ENCODE data around the gene ISYNA1. TPM values are rescaled to one million over a fixed set of nuclear protein-coding genes. Genes with fewer than 3 reads are reported as not detected.

The ISYNA1 gene
- 10 to 100 TPM in 3 of 4 donors, 1 to 10 TPM in 1; 5.3 to 26.4 (median 14.0) TPM for total RNA-seq

- no peaks in the 10 kb centered on the region for H3K27me3 ChIP-seq
- no peaks in the 10 kb centered on the region for H3K9me3 ChIP-seq
- H3K4me1 ChIP-seq, result peaks cover 0 to 34% (median 23%) of the 10 kb centered on the region in 4 donors
- peak in 2 of 3 donors; percentile 68 to 86 for DNase-seq
- no peak for TF ChIP-seq CTCF (IDR thresholded peaks at IDR 0.05)
- TF ChIP-seq POLR2A (IDR thresholded peaks at IDR 0.05), result no peak
- H3K27ac ChIP-seq, result peak within 1 kb of the TSS; percentile 39 to 78 (median 70)
- peaks cover 0 to 2% (median 0%) of the 10 kb centered on the region in 3 donors for H3K36me3 ChIP-seq
- H3K4me3 ChIP-seq, result peak within 1 kb of the TSS; percentile 44 to 65 (median 62)
Measured at GRCh38 chr19:18437491-18438330, at the start of gene ISYNA1. ISYNA1 (minus strand) TSS chr19:18438133; CDS start chr19:18437979, 154 bp downstream.

DNA sequence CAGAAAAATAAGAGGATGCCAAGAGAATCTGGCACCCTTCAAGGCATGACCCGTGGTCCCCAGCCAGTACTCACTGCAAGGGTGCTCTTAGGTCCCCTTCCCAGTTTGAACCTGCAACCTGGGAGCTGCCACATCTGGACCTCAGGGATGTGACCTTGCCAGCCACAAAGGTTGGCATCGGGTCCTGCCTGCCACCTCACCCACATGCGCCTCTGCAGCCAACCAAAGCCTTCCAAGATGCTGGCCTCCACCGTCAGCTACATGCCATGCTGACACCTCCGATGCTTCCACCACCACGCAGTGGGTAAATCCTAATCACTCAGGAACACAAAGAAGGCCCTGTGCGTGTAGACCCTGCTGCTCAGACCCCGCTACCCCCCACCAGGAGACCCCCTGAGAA lies 48.8 kb upstream of the ISYNA1 start:
- Histone ChIP-seq H3K36me3 (no peaks in the 10 kb centered on the region), H3K27me3 (no peaks in the 10 kb centered on the region), H3K9me3 (no peaks in the 10 kb centered on the region), H3K4me3 (peak overlapping the region in 1 of 4 donors; percentile 27), H3K4me1 (peaks cover 4 to 60% (median 14%) of the 10 kb centered on the region in 4 donors), H3K27ac (peak overlapping the region in 3 of 4 donors; percentile 17 to 91 (median 79))
- TF ChIP-seq POLR2A (IDR thresholded peaks at IDR 0.05) (no peak), CTCF (IDR thresholded peaks at IDR 0.05) (no peak)
- no peak for DNase-seq

GRCh38 chr19:18484992-18485391 lies 47.1 kb upstream of the ISYNA1 start:
- no peak for DNase-seq
- Histone ChIP-seq H3K27me3 (no peaks in the 10 kb centered on the region), H3K27ac (peak overlapping the region in 2 of 4 donors; percentile 79 to 91), H3K4me1 (peaks cover 4 to 75% (median 16%) of the 10 kb centered on the region in 4 donors), H3K4me3 (no peak overlapping the region), H3K36me3 (no peaks in the 10 kb centered on the region), H3K9me3 (no peaks in the 10 kb centered on the region)
- TF ChIP-seq POLR2A (IDR thresholded peaks at IDR 0.05) (no peak), CTCF (IDR thresholded peaks at IDR 0.05) (peak in 2 of 6 experiments; percentile 9 to 12)

DNA sequence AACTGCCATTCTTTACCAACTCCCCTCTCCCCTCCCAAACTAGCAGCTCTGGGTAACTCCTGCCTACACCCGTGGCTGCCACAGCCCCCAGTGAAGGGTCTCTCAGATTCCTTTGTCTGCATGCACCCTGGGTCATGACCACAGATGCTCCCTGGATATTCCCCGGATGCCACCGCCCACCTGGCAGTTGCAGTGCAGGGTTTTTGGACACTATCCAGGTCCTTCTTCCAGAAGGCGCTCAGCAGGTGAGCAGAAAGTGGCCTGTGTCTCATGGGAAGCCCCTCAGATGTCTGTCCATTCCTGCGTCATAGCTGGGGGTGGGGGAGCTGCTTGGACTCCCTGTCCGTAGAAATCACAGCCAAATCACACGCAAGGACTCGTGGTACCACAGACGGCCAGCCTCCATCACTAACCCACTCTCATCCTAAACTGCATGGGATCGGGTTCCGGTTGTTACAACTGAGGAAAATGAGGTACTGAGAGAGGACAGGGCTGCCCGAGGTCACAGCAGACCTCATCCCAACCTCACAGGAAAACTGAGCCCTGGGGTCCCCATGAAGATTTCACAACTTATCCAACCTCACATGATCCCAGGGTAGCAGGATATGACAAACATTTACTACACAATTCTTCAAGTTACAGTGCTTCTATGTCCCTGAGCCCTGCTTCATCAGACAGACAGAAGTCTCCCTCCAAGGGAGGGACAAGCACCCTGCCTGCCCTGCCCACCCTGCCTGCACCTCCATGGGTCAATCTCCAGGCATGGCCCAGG lies 45.4 kb upstream of the ISYNA1 start:
- Histone ChIP-seq H3K36me3 (no peaks in the 10 kb centered on the region), H3K9me3 (no peaks in the 10 kb centered on the region), H3K27ac (peak overlapping the region in 2 of 4 donors; percentile 38 to 91), H3K4me1 (peaks cover 19 to 77% (median 25%) of the 10 kb centered on the region in 4 donors), H3K4me3 (no peak overlapping the region), H3K27me3 (no peaks in the 10 kb centered on the region)
- DNase-seq, result no peak
- TF ChIP-seq CTCF (IDR thresholded peaks at IDR 0.05) (no peak), POLR2A (IDR thresholded peaks at IDR 0.05) (no peak)

DNA sequence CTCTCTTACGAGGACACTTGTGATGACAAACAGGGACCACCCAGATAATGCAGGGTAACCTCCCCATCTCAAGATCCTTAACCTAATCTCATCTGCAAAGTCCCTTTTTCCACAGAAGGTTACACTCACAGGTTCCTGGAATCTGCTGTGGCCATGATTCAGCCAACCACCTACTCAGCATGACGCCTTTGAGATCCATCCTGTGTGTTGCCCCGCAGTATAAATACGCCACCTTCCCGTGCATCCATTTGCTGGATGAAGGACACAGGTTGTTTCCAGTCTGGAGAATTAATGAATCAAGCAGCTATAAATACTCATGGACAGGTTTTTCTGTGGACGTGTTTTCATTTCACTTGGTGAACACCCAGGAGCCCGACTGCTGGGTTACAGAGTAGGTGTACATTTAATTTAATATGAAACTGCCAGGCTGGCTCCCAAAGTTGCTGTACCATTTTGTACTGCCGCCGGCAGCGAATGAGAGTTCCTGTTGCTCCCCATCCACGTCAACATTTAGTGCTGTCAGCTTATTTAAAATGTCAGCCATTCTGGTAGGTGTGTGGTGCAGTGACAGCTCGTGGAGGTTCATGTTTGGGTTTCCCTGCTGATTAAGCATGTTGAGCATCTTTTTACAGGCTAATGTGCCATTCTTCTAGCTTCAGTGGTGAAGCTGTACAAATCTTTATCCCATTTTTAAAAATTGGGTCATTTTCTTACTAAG lies 43.7 kb upstream of the ISYNA1 start:
- Histone ChIP-seq H3K27ac (peak overlapping the region in 2 of 4 donors; percentile 21 to 85), H3K4me3 (no peak overlapping the region), H3K36me3 (no peaks in the 10 kb centered on the region), H3K9me3 (no peaks in the 10 kb centered on the region), H3K4me1 (peaks cover 15 to 74% (median 24%) of the 10 kb centered on the region in 4 donors), H3K27me3 (no peaks in the 10 kb centered on the region)
- DNase-seq, result no peak
- TF ChIP-seq POLR2A (IDR thresholded peaks at IDR 0.05) (no peak), CTCF (IDR thresholded peaks at IDR 0.05) (no peak)

All from Peyer's patch (tissue), 4 donors.